Activated CD8-positive, alpha-beta T cell treated with anti-CD3 and anti-CD28 coated beads for 36 hours (primary cell): ENCODE measurements around the gene DMRT1. TPM values are rescaled to one million over a fixed set of nuclear protein-coding genes. Genes with fewer than 3 reads are reported as not detected.

Experiments used
- ATAC-seq: fragments of 200-7000 bp; cut with Tn5 transposase; one replicate; pipeline ENCODE4 v1.10.0; 2021; ENCODE audit warnings: mild to moderate bottlenecking, moderate library complexity
- CTCF ChIA-PET: fragments of 350-600 bp; sonication (Branson Sonifier 250); formaldehyde crosslinking; loops from one replicate; lab custom pipeline; 2021; ENCODE audit warnings: antibody characterized with exemption; lab: Charles Lee
- POLR2A ChIA-PET: fragments of 350-600 bp; sonication (Branson Sonifier 250); formaldehyde crosslinking; loops from one replicate; lab custom pipeline; 2021; ENCODE audit warnings: antibody characterized with exemption; lab: Charles Lee
- DNase-seq: peaks from one replicate; pipeline ENCODE4 v3.0.0-alpha.2; 2020
- H3K27ac Mint-ChIP-seq: one replicate; pipeline ENCODE4 v1.8.0; 2021; ENCODE audit warnings: mild to moderate bottlenecking, mixed read lengths
- H3K27me3 Mint-ChIP-seq: one replicate; pipeline ENCODE4 v1.8.0; 2021; ENCODE audit warnings: mixed read lengths
- H3K36me3 Mint-ChIP-seq: one replicate; pipeline ENCODE4 v1.8.0; 2021; ENCODE audit warnings: low read depth, mixed read lengths
- H3K4me1 Mint-ChIP-seq: one replicate; pipeline ENCODE4 v1.8.0; 2021; ENCODE audit warnings: low read depth, mixed read lengths
- H3K4me3 Mint-ChIP-seq: one replicate; pipeline ENCODE4 v1.8.0; 2021; ENCODE audit warnings: mild to moderate bottlenecking, moderate library complexity, mixed read lengths
- H3K9me3 Mint-ChIP-seq: one replicate; pipeline ENCODE4 v1.8.0; 2021; ENCODE audit warnings: mixed read lengths
- intact Hi-C: fragments of 100-400 bp; cut with micrococcal nuclease; formaldehyde crosslinking; loops from one replicate; pipeline ENCODE4 v1.10.0; 2022
- total RNA-seq, 2 experiments: library from RNA; stranded (reverse); gene quantifications; one replicate each; pipeline ENCODE4 v1.2.3, GENCODE V29; 2021
- TF ChIP-seq, protein P1 (sequence below): fragments of 200-600 bp; IDR thresholded peaks from one replicate; pipeline ENCODE4 v1.8.0; 2022; ENCODE audit warnings: antibody characterized with exemption, mild to moderate bottlenecking

The DMRT1 gene
- total RNA-seq, 2 experiments from 2014 or later, result not detected

DNA sequence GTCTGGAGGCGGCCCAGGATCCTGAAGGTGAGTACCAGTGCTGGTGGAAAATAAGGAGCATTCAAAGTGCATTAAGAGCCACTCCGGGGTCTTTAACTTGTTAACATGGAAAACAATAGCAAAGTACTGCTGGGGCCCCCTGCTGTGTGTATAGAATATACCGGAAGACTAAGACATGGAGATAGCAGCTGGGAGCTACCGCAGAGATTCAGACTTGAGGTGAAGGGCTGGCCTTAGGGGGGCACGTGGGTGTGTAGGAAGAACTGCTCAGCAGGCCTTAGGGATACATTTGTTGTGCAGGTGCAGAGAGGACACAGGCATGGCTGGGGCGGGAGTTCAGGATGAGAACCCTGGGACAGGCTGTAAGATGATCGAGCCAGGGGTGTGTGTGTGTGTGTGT lies 1.2 kb upstream of the DMRT1 start:
- intact Hi-C loops, result loop anchor here (5.0 to 10.0 kb wide), 2 partner anchors 134 to 212 kb away; partner anchors contain the start of genes DMRT2 and DMRT3
- ChIA-PET CTCF (no interaction called here), POLR2A (no interaction called here)
- ATAC-seq (no peak), DNase-seq (peak; percentile 22)
- Mint-ChIP-seq H3K9me3 (no peaks in the 10 kb centered on the region), H3K27ac (no peak overlapping the region), H3K4me1 (peaks cover 11% of the 10 kb centered on the region), H3K27me3 (peaks cover 40% of the 10 kb centered on the region), H3K4me3 (no peak overlapping the region), H3K36me3 (no peaks in the 10 kb centered on the region)
- TF ChIP-seq, protein P1, sequence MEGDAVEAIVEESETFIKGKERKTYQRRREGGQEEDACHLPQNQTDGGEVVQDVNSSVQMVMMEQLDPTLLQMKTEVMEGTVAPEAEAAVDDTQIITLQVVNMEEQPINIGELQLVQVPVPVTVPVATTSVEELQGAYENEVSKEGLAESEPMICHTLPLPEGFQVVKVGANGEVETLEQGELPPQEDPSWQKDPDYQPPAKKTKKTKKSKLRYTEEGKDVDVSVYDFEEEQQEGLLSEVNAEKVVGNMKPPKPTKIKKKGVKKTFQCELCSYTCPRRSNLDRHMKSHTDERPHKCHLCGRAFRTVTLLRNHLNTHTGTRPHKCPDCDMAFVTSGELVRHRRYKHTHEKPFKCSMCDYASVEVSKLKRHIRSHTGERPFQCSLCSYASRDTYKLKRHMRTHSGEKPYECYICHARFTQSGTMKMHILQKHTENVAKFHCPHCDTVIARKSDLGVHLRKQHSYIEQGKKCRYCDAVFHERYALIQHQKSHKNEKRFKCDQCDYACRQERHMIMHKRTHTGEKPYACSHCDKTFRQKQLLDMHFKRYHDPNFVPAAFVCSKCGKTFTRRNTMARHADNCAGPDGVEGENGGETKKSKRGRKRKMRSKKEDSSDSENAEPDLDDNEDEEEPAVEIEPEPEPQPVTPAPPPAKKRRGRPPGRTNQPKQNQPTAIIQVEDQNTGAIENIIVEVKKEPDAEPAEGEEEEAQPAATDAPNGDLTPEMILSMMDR, result no peak

DNA sequence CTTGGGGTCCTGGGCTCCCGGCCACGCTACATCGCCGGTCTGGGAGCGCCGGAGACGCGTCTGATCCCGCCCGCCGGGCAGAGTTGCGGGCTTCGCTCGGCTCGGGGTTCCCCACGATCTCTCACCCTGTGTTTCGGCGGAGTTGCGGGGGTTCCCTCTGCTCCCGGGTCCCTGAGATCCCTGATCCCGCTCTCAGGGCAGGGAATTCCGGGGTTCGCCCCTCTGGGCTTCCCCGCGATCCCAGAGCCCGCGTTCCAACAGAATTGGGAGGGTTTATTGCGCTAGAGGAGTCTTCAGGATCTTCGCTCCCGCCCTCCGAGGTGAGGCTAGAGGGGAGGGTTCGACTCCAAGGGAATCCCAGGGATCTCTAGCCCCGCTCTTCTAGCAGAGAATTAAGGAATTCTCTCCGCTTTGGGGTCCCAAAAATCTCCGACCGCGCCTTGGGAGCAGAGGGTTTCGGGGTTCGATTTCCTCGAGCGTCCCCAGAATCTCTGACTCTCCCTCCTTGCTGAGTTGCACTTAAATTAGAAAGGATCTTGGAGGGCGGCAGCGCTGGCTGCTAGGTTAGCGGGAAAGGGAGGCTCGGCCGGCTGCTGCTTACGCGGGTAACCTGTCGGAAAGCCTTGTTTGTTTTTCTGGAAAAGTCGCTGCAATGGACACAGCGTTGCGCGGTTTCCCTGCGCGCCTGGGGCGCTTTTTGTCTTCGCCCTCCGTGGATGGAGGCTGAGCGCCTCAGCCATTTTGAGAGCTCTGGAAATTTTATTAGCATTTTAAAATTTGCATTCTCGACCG lies 1.3 kb downstream of the DMRT1 start:
- intact Hi-C loops, result loop anchor here (5.0 to 10.0 kb wide), 2 partner anchors 132 to 209 kb away; partner anchors contain the start of genes DMRT2 and DMRT3
- no peaks in the 10 kb centered on the region for H3K36me3 Mint-ChIP-seq
- H3K27me3 Mint-ChIP-seq, result peaks cover 54% of the 10 kb centered on the region
- H3K4me1 Mint-ChIP-seq, result peaks cover 11% of the 10 kb centered on the region
- TF ChIP-seq, protein P1, result no peak
- ATAC-seq (no peak), DNase-seq (no peak)
- no peak overlapping the region for H3K4me3 Mint-ChIP-seq
- POLR2A ChIA-PET, result no interaction called here
- H3K9me3 Mint-ChIP-seq, result no peaks in the 10 kb centered on the region
- CTCF ChIA-PET, result no interaction called here
- no peak overlapping the region for H3K27ac Mint-ChIP-seq

DNA sequence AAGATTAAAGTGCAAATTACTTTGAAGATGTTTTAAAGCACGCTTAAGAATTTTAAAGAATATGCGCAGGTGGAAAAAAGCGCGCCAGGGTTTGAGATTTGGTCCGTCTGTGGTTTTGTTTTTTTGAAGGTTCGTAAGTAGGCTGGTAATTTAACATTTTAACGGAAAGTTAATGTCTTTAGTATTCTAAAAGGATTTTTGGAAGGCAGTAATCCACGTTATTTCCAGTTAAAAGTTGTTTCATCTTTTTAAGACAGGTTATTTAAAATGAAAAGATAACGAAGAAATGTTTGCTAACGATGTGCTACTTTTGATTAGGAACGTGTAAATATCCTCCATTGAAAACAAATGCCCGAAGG lies 1.9 kb downstream of the DMRT1 start:
- Mint-ChIP-seq H3K9me3 (no peaks in the 10 kb centered on the region), H3K27me3 (peaks cover 56% of the 10 kb centered on the region), H3K4me1 (peaks cover 11% of the 10 kb centered on the region), H3K4me3 (no peak overlapping the region), H3K36me3 (no peaks in the 10 kb centered on the region), H3K27ac (no peak overlapping the region)
- ChIA-PET POLR2A (no interaction called here), CTCF (no interaction called here)
- intact Hi-C loops, result loop anchor here (5.0 to 10.0 kb wide), 2 partner anchors 131 to 209 kb away; partner anchors contain the start of genes DMRT2 and DMRT3
- no peak for ATAC-seq
- no peak for DNase-seq
- TF ChIP-seq, protein P1, result no peak

DNA sequence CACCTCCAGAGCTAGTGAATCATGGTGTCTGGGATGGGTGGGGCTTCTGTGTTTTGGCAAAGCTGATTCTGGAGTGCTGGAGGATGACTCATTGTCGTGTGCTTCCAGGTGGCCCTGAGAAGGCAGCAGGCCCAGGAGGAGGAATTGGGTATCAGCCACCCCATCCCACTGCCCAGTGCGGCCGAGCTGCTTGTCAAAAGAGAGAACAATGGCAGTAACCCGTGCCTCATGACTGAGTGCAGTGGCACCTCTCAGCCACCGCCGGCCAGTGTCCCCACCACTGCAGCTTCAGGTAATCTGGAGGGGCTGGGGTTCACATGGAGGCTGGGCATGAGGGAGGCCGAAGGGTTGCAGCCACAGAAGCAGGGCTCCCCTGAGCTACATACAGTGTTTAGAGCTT lies 5.4 kb downstream of the DMRT1 start:
- ATAC-seq (no peak), DNase-seq (no peak)
- no peak overlapping the region for H3K27ac Mint-ChIP-seq
- no peaks in the 10 kb centered on the region for H3K9me3 Mint-ChIP-seq
- intact Hi-C loops, result loop anchor here (10.0 kb wide), 1 partner anchor 128 kb away; the partner anchor contains the start of gene DMRT3
- ChIA-PET CTCF (interaction anchor here (1.2 kb wide), 1 partner anchor 81 kb away, joined by 4 read pairs; no protein-coding TSS in a partner anchor), POLR2A (no interaction called here)
- TF ChIP-seq, protein P1, result no peak
- no peak overlapping the region for H3K4me3 Mint-ChIP-seq
- peaks cover 5% of the 10 kb centered on the region for H3K4me1 Mint-ChIP-seq
- H3K36me3 Mint-ChIP-seq, result no peaks in the 10 kb centered on the region
- peaks cover 40% of the 10 kb centered on the region for H3K27me3 Mint-ChIP-seq

DNA sequence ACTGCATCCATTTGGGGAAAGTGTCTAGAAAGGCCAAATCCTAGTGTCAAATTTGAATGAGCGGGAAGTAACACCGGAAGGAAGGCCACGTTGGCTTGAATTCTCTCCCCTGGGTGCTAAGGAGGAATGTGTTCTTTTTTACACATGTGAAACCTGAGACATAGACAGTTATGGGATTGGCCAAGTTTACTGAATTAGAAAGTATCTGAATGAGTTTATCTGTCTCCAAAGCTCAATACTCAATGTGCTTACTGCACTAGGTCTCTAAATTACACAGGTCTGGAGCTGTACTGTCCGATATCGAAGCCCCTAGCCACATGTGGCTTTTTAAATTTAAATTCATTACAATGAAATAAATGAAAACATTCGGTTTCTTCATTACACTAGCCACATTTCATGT lies 6.0 kb downstream of the DMRT1 start:
- TF ChIP-seq, protein P1, result no peak
- ATAC-seq (no peak), DNase-seq (no peak)
- no peak overlapping the region for H3K27ac Mint-ChIP-seq
- no peak overlapping the region for H3K4me3 Mint-ChIP-seq
- intact Hi-C loops, result loop anchor here (10.0 kb wide), 1 partner anchor 127 kb away; the partner anchor contains the start of gene DMRT3
- ChIA-PET POLR2A (no interaction called here), CTCF (interaction anchor here (1.2 kb wide), 1 partner anchor 80 kb away, joined by 4 read pairs; no protein-coding TSS in a partner anchor)
- H3K27me3 Mint-ChIP-seq, result peaks cover 40% of the 10 kb centered on the region
- no peaks in the 10 kb centered on the region for H3K36me3 Mint-ChIP-seq
- H3K4me1 Mint-ChIP-seq, result peaks cover 5% of the 10 kb centered on the region
- H3K9me3 Mint-ChIP-seq, result no peaks in the 10 kb centered on the region
